OCI-LY3 (cell line): ENCODE results near the gene RFC2.

ENCODE experiments used
- CTCF ChIP-seq: fragments of 200-600, 300-600 bp; sonication (generic); IDR thresholded peaks from 2 replicates; pipeline ENCODE4 v1.5.1; 2014; ENCODE audit warnings: antibody characterized with exemption, low read length, low read depth
- EZH2phosphoT487 ChIP-seq: fragments of 200-600 bp; shearing (Covaris generic); IDR thresholded peaks from 2 replicates; pipeline ENCODE4 v1.6.1; 2018; ENCODE audit warnings: antibody characterized with exemption, mixed run types, low read depth

- TF ChIP-seq EZH2phosphoT487 (no peak), CTCF (no peak)
Measured at GRCh38 chr7:74299401-74299800, 45.2 kb upstream of the RFC2 start.
